Mononuclear cell (primary cell): ENCODE results near the gene HMHB1. TPM values are rescaled to one million over a fixed set of nuclear protein-coding genes. Genes with fewer than 3 reads are reported as not detected.
A peak's percentile ranks its signal among the peaks of the same experiment; 100 is the strongest.
"Not testable (repeated sequence)": the region's sequence is repeated elsewhere in the genome, so short reads cannot be mapped to it uniquely, and the experiment has no call there.

Source experiments
- H3K27me3 ChIP-seq: 2 replicates; pipeline ENCODE4 v1.6.0; 2011; ENCODE audit warnings: low read length, control low read depth; ENCODE audit not compliant: insufficient read depth
- H3K4me1 ChIP-seq: 2 replicates; pipeline ENCODE4 v1.5.1; 2011; ENCODE audit warnings: mild to moderate bottlenecking, low read length, control low read depth; ENCODE audit not compliant: insufficient read depth
- H3K4me3 ChIP-seq: 2 replicates; pipeline ENCODE4 v1.5.1; 2011; ENCODE audit warnings: mild to moderate bottlenecking, low read length, moderate library complexity
- H3K9me3 ChIP-seq: 2 replicates; pipeline ENCODE4 v1.5.1; 2011; ENCODE audit warnings: low read depth, mild to moderate bottlenecking, control low read depth, low read length
- total RNA-seq: library from RNA; depleted of rRNA; stranded (reverse); fragments of >200 nt; gene quantifications from one replicate; pipeline ENCODE4 v1.2.3, GENCODE V29; 2012

Gene HMHB1
- total RNA-seq, 1 donor: not detected

GRCh38 chr5:143790457-143791112, 21.4 kb upstream of the HMHB1 start:
- Histone ChIP-seq H3K9me3 (no peaks in the 10 kb centered on the region), H3K27me3 (no peaks in the 10 kb centered on the region), H3K4me1 (peaks cover 15% of the 10 kb centered on the region), H3K4me3 (no peak overlapping the region)

GRCh38 chr5:143791848-143792731, 19.9 kb upstream of the HMHB1 start:
- peak overlapping the region; percentile 25 for H3K4me3 ChIP-seq
- no peaks in the 10 kb centered on the region for H3K9me3 ChIP-seq
- H3K4me1 ChIP-seq: peaks cover 25% of the 10 kb centered on the region
- H3K27me3 ChIP-seq: no peaks in the 10 kb centered on the region

- Histone ChIP-seq H3K4me1 (peaks cover 31% of the 10 kb centered on the region), H3K27me3 (no peaks in the 10 kb centered on the region), H3K9me3 (no peaks in the 10 kb centered on the region), H3K4me3 (no peak overlapping the region)
These were observed 18.7 kb upstream of the HMHB1 start for GRCh38 chr5:143793249-143793648.

GRCh38 chr5:143796125-143796524, 15.8 kb upstream of the HMHB1 start:
- H3K27me3 ChIP-seq: no peaks in the 10 kb centered on the region
- H3K9me3 ChIP-seq: no peaks in the 10 kb centered on the region
- H3K4me1 ChIP-seq: peaks cover 31% of the 10 kb centered on the region
- no peak overlapping the region for H3K4me3 ChIP-seq

GRCh38 chr5:143796753-143797152, 15.2 kb upstream of the HMHB1 start:
- peaks cover 31% of the 10 kb centered on the region for H3K4me1 ChIP-seq
- no peak overlapping the region for H3K4me3 ChIP-seq
- H3K9me3 ChIP-seq: no peaks in the 10 kb centered on the region
- H3K27me3 ChIP-seq: no peaks in the 10 kb centered on the region

GRCh38 chr5:143800715-143801114, 11.2 kb upstream of the HMHB1 start:
- Histone ChIP-seq H3K9me3 (no peaks in the 10 kb centered on the region), H3K27me3 (no peaks in the 10 kb centered on the region), H3K4me3 (no peak overlapping the region), H3K4me1 (peaks cover 16% of the 10 kb centered on the region)

GRCh38 chr5:143801252-143801939, 10.6 kb upstream of the HMHB1 start:
- Histone ChIP-seq H3K9me3 (no peaks in the 10 kb centered on the region), H3K4me3 (no peak overlapping the region), H3K4me1 (peaks cover 11% of the 10 kb centered on the region), H3K27me3 (no peaks in the 10 kb centered on the region)

- Histone ChIP-seq H3K9me3 (no peaks in the 10 kb centered on the region), H3K27me3 (no peaks in the 10 kb centered on the region), H3K4me3 (no peak overlapping the region), H3K4me1 (no peaks in the 10 kb centered on the region)
These were observed 6.1 kb upstream of the HMHB1 start for GRCh38 chr5:143805861-143806260.

GRCh38 chr5:143806579-143806978, 5.4 kb upstream of the HMHB1 start:
- Histone ChIP-seq H3K9me3 (no peaks in the 10 kb centered on the region), H3K4me1 (no peaks in the 10 kb centered on the region), H3K4me3 (no peak overlapping the region), H3K27me3 (no peaks in the 10 kb centered on the region)

- Histone ChIP-seq H3K9me3 (no peaks in the 10 kb centered on the region), H3K4me3 (no peak overlapping the region), H3K4me1 (peaks cover 3% of the 10 kb centered on the region), H3K27me3 (no peaks in the 10 kb centered on the region)
These were observed 4.6 kb upstream of the HMHB1 start for GRCh38 chr5:143807401-143807800.

GRCh38 chr5:143816370-143816769, 4.4 kb downstream of the HMHB1 start:
- not testable (repeated sequence) for H3K4me3 ChIP-seq, H3K4me1 ChIP-seq, H3K9me3 ChIP-seq, H3K27me3 ChIP-seq

GRCh38 chr5:143819716-143820115, 7.8 kb downstream of the HMHB1 start:
- Histone ChIP-seq H3K9me3 (no peaks in the 10 kb centered on the region), H3K4me1 (no peaks in the 10 kb centered on the region), H3K4me3 (no peak overlapping the region), H3K27me3 (no peaks in the 10 kb centered on the region)

- H3K4me1 ChIP-seq: no peaks in the 10 kb centered on the region
- no peaks in the 10 kb centered on the region for H3K9me3 ChIP-seq
- no peak overlapping the region for H3K4me3 ChIP-seq
- H3K27me3 ChIP-seq: no peaks in the 10 kb centered on the region
These were observed 8.5 kb downstream of the HMHB1 start for GRCh38 chr5:143820451-143820850.

- no peaks in the 10 kb centered on the region for H3K9me3 ChIP-seq
- H3K27me3 ChIP-seq: no peaks in the 10 kb centered on the region
- H3K4me3 ChIP-seq: no peak overlapping the region
- no peaks in the 10 kb centered on the region for H3K4me1 ChIP-seq
These were observed 13.1 kb downstream of the HMHB1 start for GRCh38 chr5:143824851-143825720.
